A549 (cell line): ENCODE results near the gene SFRP4. TPM values are rescaled to one million over a fixed set of nuclear protein-coding genes. Genes with fewer than 3 reads are reported as not detected.

Experiments
- ATAC-seq, 2 experiments: fragments of 200-7000 bp in 1 of 2; fragments of >200 bp in 1 of 2; cut with Nextera tagmentation in 1 of 2; cut with Tn5 transposase in 1 of 2; 3 replicates each; pipeline versions ENCODE4 v1.8.0 to v1.9.1; 2018 to 2020; ENCODE audit warnings: mild to moderate bottlenecking in 1 of 2, moderate library complexity in 1 of 2
- CTCF ChIA-PET: fragments of 300-600 bp; sonication (Branson Sonifier 250); formaldehyde crosslinking; extraction: SDS; loops from one replicate; lab custom pipeline; 2021; ENCODE audit warnings: antibody characterized with exemption, inconsistent platforms; lab: Yijun Ruan, JAX
- POLR2A ChIA-PET: fragments of 350-600 bp; formaldehyde crosslinking; extraction: SDS; loops from one replicate; lab custom pipeline; 2021; ENCODE audit warnings: antibody characterized with exemption, inconsistent platforms; lab: Yijun Ruan, JAX
- DNase-seq, 2 experiments: peaks; one replicate each; pipeline versions ENCODE4 v3.0.0 to v3.0.0-alpha.2; 2011 to 2016; ENCODE audit warnings: low read depth in 1 of 2, low spot score in 1 of 2
- FAIRE-seq: peaks from 2 replicates; lab custom pipeline; 2011; peaks lifted over from hg19 to GRCh38; lab: Jason Lieb, UNC
- H3K27ac ChIP-seq, 2 experiments: fragments of >200 bp; sonication (Bioruptor Twin); formaldehyde crosslinking; 3 replicates each; pipeline ENCODE4 v1.5.1; 2016 to 2017
- H3K4me1 ChIP-seq: fragments of >200 bp; sonication (Bioruptor Twin); formaldehyde crosslinking; 3 replicates; pipeline ENCODE4 v1.6.1; 2016
- H3K4me2 ChIP-seq: fragments of >200 bp; sonication (Bioruptor Twin); formaldehyde crosslinking; 3 replicates; pipeline ENCODE4 v1.6.1; 2016
- H3K4me3 ChIP-seq: fragments of >200 bp; sonication (Bioruptor Twin); formaldehyde crosslinking; 3 replicates; pipeline ENCODE4 v1.5.1; 2016
- H3K9me3 ChIP-seq: fragments of >200 bp; sonication (Bioruptor Twin); formaldehyde crosslinking; 3 replicates; pipeline ENCODE4 v1.6.1; 2016
- ATOH8 ChIP-seq: fragments of 250-450 bp; sonication (Bioruptor Pico); IDR thresholded peaks from 2 replicates; pipeline ENCODE4 v1.5.0; 2020; ENCODE audit warnings: low read depth, mild to moderate bottlenecking, moderate library complexity
- CHD2 ChIP-seq: fragments of 150-350 bp; IDR thresholded peaks from 2 replicates; pipeline ENCODE4 v1.6.1; 2014; ENCODE audit warnings: low read length; ENCODE audit not compliant: partially characterized antibody
- CHD4 ChIP-seq: fragments of 200-600 bp; sonication (generic); IDR thresholded peaks from 2 replicates; pipeline ENCODE4 v1.6.1; 2016; ENCODE audit warnings: antibody characterized with exemption, mild to moderate bottlenecking, borderline replicate concordance
- E2F6 ChIP-seq: IDR thresholded peaks from 2 replicates; pipeline ENCODE4 v1.6.1; 2012; ENCODE audit warnings: low read depth, borderline replicate concordance
- EHF ChIP-seq: fragments of 250-450 bp; sonication (Bioruptor Pico); IDR thresholded peaks from 2 replicates; pipeline ENCODE4 v1.5.0; 2020; ENCODE audit warnings: mild to moderate bottlenecking
- EHMT2 ChIP-seq: fragments of 200-600 bp; sonication (generic); IDR thresholded peaks from 2 replicates; pipeline ENCODE4 v1.6.1; 2016; ENCODE audit warnings: antibody characterized with exemption, low read depth, mild to moderate bottlenecking, moderate library complexity
- ESRRA ChIP-seq: fragments of 150-350 bp; IDR thresholded peaks from 2 replicates; pipeline ENCODE4 v1.6.1; 2014; ENCODE audit warnings: mild to moderate bottlenecking, low read length, borderline replicate concordance
- FOSB ChIP-seq: fragments of 250-450 bp; sonication (Bioruptor Pico); IDR thresholded peaks from 2 replicates; pipeline ENCODE4 v1.5.0; 2020; ENCODE audit warnings: mild to moderate bottlenecking, moderate library complexity
- FOSL2 ChIP-seq, 2 experiments: fragments of 450-650 bp in 1 of 2; fragments of >200 bp in 1 of 2; sonication (Bioruptor Twin) in 1 of 2; formaldehyde crosslinking; IDR thresholded peaks; 2 replicates each; pipeline versions ENCODE4 v1.5.0 to v1.6.1; 2016 to 2020; ENCODE audit warnings: mild to moderate bottlenecking in 1 of 2, moderate library complexity in 1 of 2
- FOXS1 ChIP-seq: fragments of 250-450 bp; sonication (Bioruptor Pico); IDR thresholded peaks from 2 replicates; pipeline ENCODE4 v1.5.0; 2020; ENCODE audit warnings: mild to moderate bottlenecking, moderate library complexity
- HES2 ChIP-seq: fragments of >200 bp; sonication (Bioruptor Twin); formaldehyde crosslinking; IDR thresholded peaks from 2 replicates; pipeline ENCODE4 v1.6.1; 2016
- HEYL ChIP-seq: fragments of 250-450 bp; sonication (Bioruptor Pico); IDR thresholded peaks from 2 replicates; pipeline ENCODE4 v1.8.0; 2021; ENCODE audit warnings: mild to moderate bottlenecking, moderate library complexity
- HOXB5 ChIP-seq: fragments of 250-450 bp; sonication (Bioruptor Pico); IDR thresholded peaks from 2 replicates; pipeline ENCODE4 v1.5.0; 2020; ENCODE audit warnings: mild to moderate bottlenecking, moderate library complexity
- JUN ChIP-seq, 2 experiments: fragments of >200 bp; sonication (Bioruptor Twin); formaldehyde crosslinking; IDR thresholded peaks; 2 replicates in 1 of 2; 3 replicates in 1 of 2; pipeline ENCODE4 v1.6.1; 2016 to 2017
- KDM1A ChIP-seq: fragments of 200-600 bp; sonication (generic); IDR thresholded peaks from 2 replicates; pipeline ENCODE4 v1.6.1; 2016; ENCODE audit warnings: low read depth, mild to moderate bottlenecking
- MAFK ChIP-seq: fragments of 450-650 bp; IDR thresholded peaks from 2 replicates; pipeline ENCODE4 v1.6.1; 2014; ENCODE audit not compliant: partially characterized antibody
- MAX ChIP-seq: IDR thresholded peaks from 2 replicates; pipeline ENCODE4 v1.6.1; 2012
- NFE2L2 ChIP-seq: fragments of 150-350 bp; conservative IDR thresholded peaks from 2 replicates; pipeline ENCODE4 v1.6.1; 2014; ENCODE audit warnings: low read length
- NPAS2 ChIP-seq: fragments of 250-450 bp; sonication (Bioruptor Pico); IDR thresholded peaks from 2 replicates; pipeline ENCODE4 v1.8.0; 2022; ENCODE audit warnings: mild to moderate bottlenecking, moderate library complexity, borderline replicate concordance
- NR3C1 ChIP-seq: fragments of >200 bp; sonication (Bioruptor Twin); formaldehyde crosslinking; IDR thresholded peaks from 3 replicates; pipeline ENCODE4 v1.6.1; 2017
- POLR2A ChIP-seq: IDR thresholded peaks from 2 replicates; pipeline ENCODE4 v1.6.1; 2012; ENCODE audit warnings: mild to moderate bottlenecking, low read length
- RAD21 ChIP-seq, 2 experiments: fragments of >200 bp in 1 of 2; sonication (Bioruptor Twin) in 1 of 2; formaldehyde crosslinking in 1 of 2; IDR thresholded peaks in 1 of 2; conservative IDR thresholded peaks in 1 of 2; 2 replicates in 1 of 2; 3 replicates in 1 of 2; pipeline ENCODE4 v1.6.1; 2012 to 2018; ENCODE audit warnings: inconsistent platforms in 1 of 2
- RCOR1 ChIP-seq: fragments of 150-350 bp; IDR thresholded peaks from 2 replicates; pipeline ENCODE4 v1.6.1; 2014; ENCODE audit warnings: antibody characterized with exemption, low read length, low read depth
- RNF2 ChIP-seq: fragments of 200-600 bp; sonication (generic); IDR thresholded peaks from 2 replicates; pipeline ENCODE4 v1.6.1; 2016; ENCODE audit warnings: low read depth, mild to moderate bottlenecking, antibody characterized with exemption, moderate library complexity, borderline replicate concordance
- TP53 ChIP-seq: fragments of 250-450 bp; sonication (Bioruptor Pico); IDR thresholded peaks from 2 replicates; pipeline ENCODE4 v1.5.0; 2021; ENCODE audit warnings: mild to moderate bottlenecking, moderate library complexity
- ZNF302 ChIP-seq: fragments of 250-450 bp; sonication (Bioruptor Pico); IDR thresholded peaks from 2 replicates; pipeline ENCODE4 v1.9.0; 2021; ENCODE audit warnings: inconsistent platforms, mild to moderate bottlenecking, moderate library complexity
- WGBS: methylation state at CpG from one replicate; pipeline ENCODE4 v1.1.6; 2017; ENCODE audit errors: missing lambda C conversion rate; 5-methylcytosine and 5-hydroxymethylcytosine counted together
- polyA plus RNA-seq, 4 experiments: library from polyadenylated mRNA; depleted of rRNA in 3 of 4; stranded (reverse); fragments of >200 nt; fragmentation: RNase III in 1 of 4; extraction: RNeasy Plus Mini Kit Qiagen cat#74134 plus additional on column Dnase treatment in 1 of 4; gene quantifications; 2 replicates in 3 of 4; 3 replicates in 1 of 4; pipeline ENCODE4 v1.2.3, GENCODE V29; 2011 to 2017
- TF ChIP-seq, protein P1 (sequence below): fragments of 150-350 bp; IDR thresholded peaks from 2 replicates; pipeline ENCODE4 v1.6.1; 2014; ENCODE audit warnings: low read depth, mild to moderate bottlenecking, low read length
- TF ChIP-seq, protein P2 (sequence below): fragments of 250-450 bp; sonication (Bioruptor Pico); IDR thresholded peaks from 2 replicates; pipeline ENCODE4 v1.5.0; 2021; ENCODE audit warnings: mild to moderate bottlenecking, moderate library complexity, borderline replicate concordance

Gene SFRP4
- polyA plus RNA-seq, 2 of the 4 experiments (the other 2 are of a cell fraction), result 7.4 to 11.9 TPM

DNA sequence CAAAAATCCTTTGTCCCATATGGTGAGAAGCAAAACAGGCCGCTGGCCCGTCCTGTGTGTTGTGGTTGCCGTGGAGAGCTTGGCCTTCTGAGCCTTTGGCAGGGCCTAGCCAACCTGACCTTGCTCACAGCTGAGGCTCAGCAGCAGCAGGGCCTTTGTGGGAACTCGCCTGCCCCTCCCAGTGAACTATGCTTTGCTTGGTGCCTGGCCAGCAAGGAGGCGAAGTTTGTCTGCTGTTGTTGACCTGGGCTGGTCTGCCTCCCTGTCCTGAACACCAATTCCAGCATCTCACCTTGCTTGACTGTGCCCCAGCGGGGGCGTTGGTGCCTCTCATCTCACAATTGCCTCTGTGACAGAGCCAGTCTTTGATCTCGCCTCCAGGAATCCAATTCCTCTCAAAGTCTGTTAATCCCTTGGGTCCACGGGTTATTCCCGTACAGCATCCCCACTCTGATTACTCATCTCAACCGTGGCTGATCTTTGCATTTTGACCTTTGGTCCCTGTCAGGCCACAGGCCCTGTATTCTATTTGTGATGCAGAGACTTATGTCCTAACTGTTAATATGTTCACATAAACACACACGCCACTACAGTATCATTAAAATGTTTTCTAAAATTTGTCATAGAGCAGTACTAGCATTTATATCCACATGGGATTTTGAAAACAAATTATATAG lies 26.5 kb upstream of the SFRP4 start:
- CTCF ChIA-PET, result interaction anchor here (2.8 kb wide), 1 partner anchor 26 kb away, joined by 14 read pairs; the partner anchor contains the start of gene SFRP4
- H3K4me3 ChIP-seq, result no peak overlapping the region

DNA sequence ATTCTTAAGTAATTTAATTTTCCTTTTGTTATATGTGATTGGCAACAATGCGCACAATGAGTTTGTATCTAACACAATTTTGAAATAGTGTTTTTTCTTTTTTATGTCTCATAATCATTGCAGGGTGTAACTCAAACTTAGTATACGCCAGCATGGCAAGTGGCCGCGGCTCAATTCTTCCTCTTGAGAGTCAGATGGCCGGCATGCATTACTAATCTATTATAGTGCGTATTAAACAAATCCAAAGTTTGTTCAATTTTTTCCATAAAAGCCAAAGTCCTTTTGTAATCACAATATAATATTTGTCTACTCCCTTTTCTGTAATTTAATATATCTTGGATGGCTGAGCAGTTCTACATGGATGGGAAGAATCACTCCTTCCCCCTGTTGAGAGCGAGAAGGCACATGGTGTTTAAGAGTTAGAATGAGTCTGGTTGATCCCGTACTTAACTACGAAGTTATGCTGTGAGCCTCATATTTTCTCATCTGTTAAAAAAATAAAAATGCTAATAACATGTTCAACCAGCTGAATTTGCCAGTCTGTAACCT lies 16.5 kb upstream of the SFRP4 start:
- POLR2A ChIA-PET, result no interaction called here
- WGBS, result 94% methylated on average over 9 of the region's 9 CpGs
- TF ChIP-seq TP53 (CRISPR knock-in tag) (no peak), RNF2 (no peak), NR3C1 (no peak), ESRRA (no peak), MAFK (no peak), RCOR1 (no peak), EHMT2 (no peak), CHD4 (no peak), CHD2 (no peak), NPAS2 (no peak), E2F6 (no peak)
- Histone ChIP-seq H3K9me3 (peaks cover 12% of the 10 kb centered on the region; the same call in 2 of the 3 replicates), H3K4me1 (peaks cover 38% of the 10 kb centered on the region), H3K27ac (no peak overlapping the region), H3K4me2 (no peak overlapping the region), H3K4me3 (no peak overlapping the region)
- FAIRE-seq (no peak), ATAC-seq (no peak), DNase-seq (no peak)
- CTCF ChIA-PET, result interaction anchor here (0.7 to 1.6 kb wide), 4 partner anchors 12 to 132 kb away, joined by 3 to 5 read pairs (median 4); partner anchors contain the start of gene SFRP4

More for the DNA sequence above, 26.5 kb upstream of the SFRP4 start:
- Histone ChIP-seq H3K9me3 (no peaks in the 10 kb centered on the region), H3K27ac (peak overlapping the region; percentile 50 to 77), H3K4me2 (peak overlapping the region; percentile 76), H3K4me1 (peaks cover 59% of the 10 kb centered on the region)
- ATAC-seq (peak; percentile 82 to 92), FAIRE-seq (peak; percentile 74), DNase-seq (peak; percentile 55 to 77)
- 16% methylated on average over 11 of the region's 12 CpGs for WGBS
- POLR2A ChIA-PET, result no interaction called here
- TF ChIP-seq FOSB (CRISPR knock-in tag) (no peak), ATOH8 (CRISPR knock-in tag) (no peak), FOSL2 (IDR thresholded peaks at IDR 0.05) (no peak), FOSL2 (CRISPR knock-in tag; IDR thresholded peaks at IDR 0.05) (peak; percentile 35; the same call in 1 of the 2 replicates), MAFK (no peak), ESRRA (peak; percentile 17; the same call in 1 of the 2 replicates), RCOR1 (no peak), HOXB5 (CRISPR knock-in tag) (no peak), KDM1A (no peak), EHF (CRISPR knock-in tag) (no peak), RAD21 (conservative IDR thresholded peaks at IDR 0.05 in 1 of 2, IDR thresholded peaks at IDR 0.05 in 1 of 2) (no peak), NFE2L2 (no peak), MAX (peak; percentile 61), HEYL (CRISPR knock-in tag) (no peak), JUN (IDR thresholded peaks at IDR 0.05) (0 out of 5 replicates have a peak, but pooled peaks of 1 of the 2 experiments have one; percentile 39), NPAS2 (no peak), FOXS1 (no peak), ZNF302 (CRISPR knock-in tag) (no peak), HES2 (no peak), POLR2A (no peak)
- TF ChIP-seq, protein P1, sequence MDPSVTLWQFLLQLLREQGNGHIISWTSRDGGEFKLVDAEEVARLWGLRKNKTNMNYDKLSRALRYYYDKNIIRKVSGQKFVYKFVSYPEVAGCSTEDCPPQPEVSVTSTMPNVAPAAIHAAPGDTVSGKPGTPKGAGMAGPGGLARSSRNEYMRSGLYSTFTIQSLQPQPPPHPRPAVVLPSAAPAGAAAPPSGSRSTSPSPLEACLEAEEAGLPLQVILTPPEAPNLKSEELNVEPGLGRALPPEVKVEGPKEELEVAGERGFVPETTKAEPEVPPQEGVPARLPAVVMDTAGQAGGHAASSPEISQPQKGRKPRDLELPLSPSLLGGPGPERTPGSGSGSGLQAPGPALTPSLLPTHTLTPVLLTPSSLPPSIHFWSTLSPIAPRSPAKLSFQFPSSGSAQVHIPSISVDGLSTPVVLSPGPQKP, result no peak
- TF ChIP-seq, protein P2, sequence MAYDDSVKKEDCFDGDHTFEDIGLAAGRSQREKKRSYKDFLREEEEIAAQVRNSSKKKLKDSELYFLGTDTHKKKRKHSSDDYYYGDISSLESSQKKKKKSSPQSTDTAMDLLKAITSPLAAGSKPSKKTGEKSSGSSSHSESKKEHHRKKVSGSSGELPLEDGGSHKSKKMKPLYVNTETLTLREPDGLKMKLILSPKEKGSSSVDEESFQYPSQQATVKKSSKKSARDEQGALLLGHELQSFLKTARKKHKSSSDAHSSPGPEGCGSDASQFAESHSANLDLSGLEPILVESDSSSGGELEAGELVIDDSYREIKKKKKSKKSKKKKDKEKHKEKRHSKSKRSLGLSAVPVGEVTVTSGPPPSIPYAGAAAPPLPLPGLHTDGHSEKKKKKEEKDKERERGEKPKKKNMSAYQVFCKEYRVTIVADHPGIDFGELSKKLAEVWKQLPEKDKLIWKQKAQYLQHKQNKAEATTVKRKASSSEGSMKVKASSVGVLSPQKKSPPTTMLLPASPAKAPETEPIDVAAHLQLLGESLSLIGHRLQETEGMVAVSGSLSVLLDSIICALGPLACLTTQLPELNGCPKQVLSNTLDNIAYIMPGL (CRISPR knock-in tag), result no peak
